Motor neuron (in vitro differentiated cells): ENCODE measurements around the gene SENP6. TPM values are rescaled to one million over a fixed set of nuclear protein-coding genes. Genes with fewer than 3 reads are reported as not detected.
"Not testable (repeated sequence)": the region's sequence is repeated elsewhere in the genome, so short reads cannot be mapped to it uniquely, and the experiment has no call there.

Experiments used
- ATAC-seq, 8 experiments: fragments of 200-7000 bp; cut with Tn5 transposase; replicated peaks in 6 of 8; 2 replicates each; pipeline ENCODE4 v1.8.0; 2021; ENCODE audit warnings: mild to moderate bottlenecking in 8 of 8, moderate library complexity in 8 of 8
- H3K27ac ChIP-seq, 2 donors: fragments of 250-450 bp; sonication (Bioruptor Pico); 2 replicates each; pipeline ENCODE4 v1.9.0; 2021; ENCODE audit warnings: antibody characterized with exemption in 2 of 2, mild to moderate bottlenecking in 2 of 2, moderate library complexity in 1 of 2
- H3K4me1 ChIP-seq, 2 donors: fragments of 250-450 bp; sonication (Bioruptor Pico); replicated peaks in 1 of 2; 2 replicates each; pipeline ENCODE4 v1.6.1; 2021; ENCODE audit warnings: antibody characterized with exemption in 2 of 2, mild to moderate bottlenecking in 2 of 2, moderate library complexity in 1 of 2
- H3K4me3 ChIP-seq, 5 donors: fragments of 250-450 bp; sonication (Bioruptor Pico); 2 replicates each; pipeline ENCODE4 v1.9.0; 2021; ENCODE audit warnings: antibody characterized with exemption in 5 of 5, mild to moderate bottlenecking in 5 of 5, moderate library complexity in 4 of 5
- WGBS, 10 experiments: fragments of 450-650 bp; shearing (Covaris generic); methylation state at CpG; one replicate each; pipeline ENCODE4 v1.0.0; 2022; 5-methylcytosine and 5-hydroxymethylcytosine counted together
- in situ Hi-C, 9 experiments: fragments of 400-800 bp; cut with MboI; loops; one replicate each; pipeline ENCODE4 v1.15.0; 2021; ENCODE audit warnings: low sequenced_read_pairs in 9 of 9, low pct_unique_long_range_greater_than_20kb in 2 of 9; ENCODE audit not compliant: unreplicated experiment in 9 of 9
- total RNA-seq, 8 experiments: library from RNA; unstranded; fragments of 300-600 nt; gene quantifications; 2 replicates each; pipeline versions ENCODE4 v1.2.3 to v1.2.4, GENCODE V29; 2022

SENP6 gene
- total RNA-seq, 8 experiments from 2014 or later: 56.6 to 136 (median 105) TPM

- Histone ChIP-seq H3K4me3 (no peak overlapping the region), H3K4me1 (peaks cover 0 to 2% of the 10 kb centered on the region in 2 donors), H3K27ac (no peak overlapping the region)
- WGBS, 10 experiments: 50 to 98% (median 90%) methylated on average over 1 to 5 of the region's 5 CpGs; no CpG with 5 or more reads in 1 of the 10 experiments
- ATAC-seq: no peak
- in situ Hi-C loops: no loop called here
Measured at GRCh38 chr6:75611702-75612375, 10.2 kb downstream of the SENP6 start.

- no peak for ATAC-seq
- in situ Hi-C loops: no loop called here
- Histone ChIP-seq H3K27ac (no peak overlapping the region), H3K4me3 (no peak overlapping the region), H3K4me1 (peaks cover 0 to 2% of the 10 kb centered on the region in 2 donors)
- WGBS, 10 experiments: 86 to 100% (median 100%) methylated on average over 1 to 3 of the region's 3 CpGs; no CpG with 5 or more reads in 3 of the 10 experiments
Measured at GRCh38 chr6:75612434-75612833, 10.8 kb downstream of the SENP6 start.

GRCh38 chr6:75613056-75613501 lies 11.4 kb downstream of the SENP6 start:
- in situ Hi-C loops: no loop called here
- ATAC-seq: peak in 1 of 8 experiments; percentile 28
- 17 to 95% (median 77%) methylated on average over 2 to 4 of the region's 4 CpGs for WGBS, 10 experiments

GRCh38 chr6:75618437-75618836 lies 16.8 kb downstream of the SENP6 start:
- Histone ChIP-seq H3K4me3 (no peak overlapping the region), H3K27ac (no peak overlapping the region), H3K4me1 (no peaks in the 10 kb centered on the region)
- ATAC-seq: no peak
- in situ Hi-C loops: no loop called here
- WGBS, 10 experiments: 100% methylated on average over 1 of the region's 1 CpG; no CpG with 5 or more reads in 5 of the 10 experiments

More at GRCh38 chr6:75613056-75613501, 11.4 kb downstream of the SENP6 start:
- Histone ChIP-seq H3K4me1 (peaks cover 0 to 2% of the 10 kb centered on the region in 2 donors), H3K4me3 (no peak overlapping the region), H3K27ac (no peak overlapping the region)

GRCh38 chr6:75619230-75619899 lies 17.7 kb downstream of the SENP6 start:
- Histone ChIP-seq H3K4me3 (no peak overlapping the region), H3K4me1 (no peaks in the 10 kb centered on the region), H3K27ac (no peak overlapping the region)
- ATAC-seq: peak in 1 of 8 experiments; percentile 27
- in situ Hi-C loops: no loop called here
- 35 to 100% (median 92%) methylated on average over 1 to 5 of the region's 5 CpGs for WGBS, 10 experiments

GRCh38 chr6:75620381-75621304 lies 19.0 kb downstream of the SENP6 start:
- 50 to 100% (median 96%) methylated on average over 1 to 6 of the region's 7 CpGs; no CpG with 5 or more reads in 1 of the 10 experiments for WGBS, 10 experiments
- Histone ChIP-seq H3K4me3 (no peak overlapping the region), H3K4me1 (no peaks in the 10 kb centered on the region), H3K27ac (no peak overlapping the region)
- no peak for ATAC-seq
- in situ Hi-C loops: no loop called here

GRCh38 chr6:75621846-75622245 lies 20.2 kb downstream of the SENP6 start:
- no peak for ATAC-seq
- in situ Hi-C loops: no loop called here
- Histone ChIP-seq H3K4me3 (no peak overlapping the region), H3K27ac (no peak overlapping the region), H3K4me1 (no peaks in the 10 kb centered on the region)

GRCh38 chr6:75623491-75623890 lies 21.8 kb downstream of the SENP6 start:
- Histone ChIP-seq H3K4me3 (no peak overlapping the region), H3K27ac (no peak overlapping the region), H3K4me1 (no peaks in the 10 kb centered on the region)
- in situ Hi-C loops: no loop called here
- WGBS, 10 experiments: 92 to 100% (median 100%) methylated on average over 1 of the region's 1 CpG; no CpG with 5 or more reads in 1 of the 10 experiments
- ATAC-seq: no peak

GRCh38 chr6:75624335-75624734 lies 22.7 kb downstream of the SENP6 start:
- 84 to 100% (median 97%) methylated on average over 3 to 4 of the region's 4 CpGs for WGBS, 10 experiments
- no peak for ATAC-seq
- no peak overlapping the region for H3K27ac ChIP-seq
- in situ Hi-C loops: no loop called here
- no peak overlapping the region for H3K4me3 ChIP-seq
- no peaks in the 10 kb centered on the region for H3K4me1 ChIP-seq

GRCh38 chr6:75624988-75625387 lies 23.3 kb downstream of the SENP6 start:
- ATAC-seq: no peak
- H3K27ac ChIP-seq: no peak overlapping the region

GRCh38 chr6:75626561-75626960 lies 24.9 kb downstream of the SENP6 start:
- Histone ChIP-seq H3K4me3 (no peak overlapping the region), H3K4me1 (no peaks in the 10 kb centered on the region), H3K27ac (no peak overlapping the region)
- ATAC-seq: no peak
- in situ Hi-C loops: no loop called here
- WGBS, 10 experiments: 83 to 100% (median 100%) methylated on average over 1 to 2 of the region's 2 CpGs

More at GRCh38 chr6:75624988-75625387, 23.3 kb downstream of the SENP6 start:
- Histone ChIP-seq H3K4me3 (no peak overlapping the region), H3K4me1 (no peaks in the 10 kb centered on the region)
- in situ Hi-C loops: no loop called here
- WGBS, 10 experiments: 39 to 100% (median 92%) methylated on average over 1 to 5 of the region's 7 CpGs; no CpG with 5 or more reads in 2 of the 10 experiments

- H3K4me1 ChIP-seq, H3K4me3 ChIP-seq, in situ Hi-C loops, H3K27ac ChIP-seq, ATAC-seq: not testable (repeated sequence)
- WGBS, 10 experiments: 70 to 100% (median 98%) methylated on average over 1 to 9 of the region's 9 CpGs; no CpG with 5 or more reads in 2 of the 10 experiments
Measured at GRCh38 chr6:75627708-75628107, 26.0 kb downstream of the SENP6 start.
